GM12878 (cell line): ENCODE results near the gene CD84. TPM values are rescaled to one million over a fixed set of nuclear protein-coding genes. Genes with fewer than 3 reads are reported as not detected.

Experiments used
- ASH2L ChIP-seq: fragments of 300-600, 200-600 bp; sonication (generic); IDR thresholded peaks from 2 replicates; pipeline ENCODE4 v1.6.1; 2017; ENCODE audit warnings: low read depth, mild to moderate bottlenecking, borderline replicate concordance
- ATF7 ChIP-seq: fragments of 450-650 bp; IDR thresholded peaks from 2 replicates; pipeline ENCODE4 v1.6.1; 2016; ENCODE audit warnings: low read depth, mild to moderate bottlenecking
- BHLHE40 ChIP-seq, 2 experiments: fragments of 450-650 bp in 1 of 2; IDR thresholded peaks; 2 replicates each; pipeline ENCODE4 v1.6.1; 2011 to 2017; ENCODE audit warnings: low read depth in 2 of 2, borderline replicate concordance in 1 of 2, improper control_type of control experiment in 1 of 2, low read length in 1 of 2, mild to moderate bottlenecking in 1 of 2
- CHD1 ChIP-seq: IDR thresholded peaks from 2 replicates; pipeline ENCODE4 v1.6.1; 2012; ENCODE audit warnings: low read depth, low read length, improper control_type of control experiment
- EZH2 ChIP-seq: IDR thresholded peaks from 2 replicates; pipeline ENCODE4 v1.6.1; 2012; ENCODE audit warnings: low read depth, mild to moderate bottlenecking, control low read depth, inconsistent platforms, low read length, borderline replicate concordance; ENCODE audit not compliant: control insufficient read depth
- LARP7 ChIP-seq: fragments of 450-650 bp; IDR thresholded peaks from 2 replicates; pipeline ENCODE4 v1.6.1; 2017; ENCODE audit warnings: mild to moderate bottlenecking
- MEF2A ChIP-seq: IDR thresholded peaks from 2 replicates; pipeline ENCODE4 v1.6.1; 2011; ENCODE audit warnings: low read depth, mild to moderate bottlenecking, low read length, moderate library complexity; ENCODE audit not compliant: insufficient read depth
- MEF2B ChIP-seq: fragments of 450-650 bp; IDR thresholded peaks from 2 replicates; pipeline ENCODE4 v1.6.1; 2018; ENCODE audit warnings: mild to moderate bottlenecking, moderate library complexity; ENCODE audit not compliant: partially characterized antibody, poor library complexity, severe bottlenecking
- RCOR1 ChIP-seq: conservative IDR thresholded peaks from 2 replicates; pipeline ENCODE4 v1.6.1; 2012; ENCODE audit warnings: low read depth, low read length, improper control_type of control experiment
- SP1 ChIP-seq: IDR thresholded peaks from one replicate; pipeline ENCODE4 v1.6.1; 2011; ENCODE audit warnings: low read depth, low read length
- STAT3 ChIP-seq: IDR thresholded peaks from 2 replicates; pipeline ENCODE4 v1.6.1; 2011; ENCODE audit warnings: low read depth, low read length, improper control_type of control experiment
- SUPT20H ChIP-seq: IDR thresholded peaks from 2 replicates; pipeline ENCODE4 v1.6.1; 2011; ENCODE audit warnings: low read depth, mild to moderate bottlenecking, low read length, moderate library complexity, borderline replicate concordance; ENCODE audit not compliant: control insufficient read depth
- polyA plus RNA-seq, 11 experiments: library from polyadenylated mRNA; depleted of rRNA in 4 of 11; unstranded in 6 of 11; stranded (reverse) in 5 of 11; fragments of >200 nt; fragmentation: Nextera tagmentation in 4 of 11; fragmentation: Illumina TruSeq in 1 of 11; extraction: Ambion mirVana in 4 of 11; extraction: Trizol in 1 of 11; gene quantifications; 1 replicate in 1 of 11; 2 replicates in 10 of 11; pipeline versions ENCODE4 v1.2.1 to v1.2.3, GENCODE V29; 2011 to 2016; ENCODE audit warnings: inconsistent platforms in 2 of 11, missing spikeins in 2 of 11, low read depth in 1 of 11
- total RNA-seq, 4 experiments: library from RNA; depleted of rRNA in 3 of 4; stranded (reverse); fragments of >200 nt in 3 of 4; fragmentation: Illumina TruSeq in 1 of 4; extraction: Trizol in 1 of 4; gene quantifications; 2 replicates each; pipeline versions ENCODE4 v1.2.1 to v1.2.3, GENCODE V29; 2013 to 2021
- TF ChIP-seq, protein P1 (sequence below): IDR thresholded peaks from 2 replicates; pipeline ENCODE4 v1.6.1; 2011; ENCODE audit warnings: low read depth, low read length, improper control_type of control experiment, borderline replicate concordance
- TF ChIP-seq, protein P2 (sequence below): fragments of 450-650 bp; IDR thresholded peaks from 2 replicates; pipeline ENCODE4 v1.6.1; 2014; ENCODE audit warnings: mild to moderate bottlenecking
- TF ChIP-seq, protein P3 (sequence below): fragments of 450-650 bp; IDR thresholded peaks from 2 replicates; pipeline ENCODE4 v1.6.1; 2016; ENCODE audit warnings: mild to moderate bottlenecking, moderate library complexity, borderline replicate concordance
- TF ChIP-seq, protein P4 (sequence below): IDR thresholded peaks from 2 replicates; pipeline ENCODE4 v1.6.1; 2012; ENCODE audit warnings: improper control_type of control experiment, low read depth, low read length; ENCODE audit not compliant: insufficient replicate concordance

CD84 gene
- total and polyA plus RNA-seq, 10 of the 15 experiments (the other 5 are each of a cell fraction or from before 2014, with no cell fraction given), result 3.4 to 20.3 (median 11.7) TPM

DNA sequence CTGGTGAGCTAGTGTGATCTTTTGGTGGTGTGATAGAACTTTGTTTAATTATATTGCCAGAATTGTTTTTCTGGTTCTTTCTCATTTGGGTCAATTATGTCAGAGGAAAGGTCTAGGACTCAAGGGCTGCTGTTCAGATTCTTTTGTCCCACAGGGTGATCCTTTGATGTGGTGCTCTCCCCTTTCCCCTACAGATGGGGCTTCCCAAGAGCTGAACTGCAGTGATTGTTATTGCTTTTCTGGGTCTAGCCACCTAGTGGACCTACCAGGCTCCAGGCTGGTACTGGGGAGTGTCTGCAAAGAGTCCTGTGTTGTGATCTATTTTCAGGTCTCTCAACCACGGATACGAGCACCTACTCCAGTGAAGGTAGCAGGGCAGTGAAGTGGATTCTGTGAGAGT is 25.9 kb upstream of the CD84 start (continued):
- TF ChIP-seq, protein P1, sequence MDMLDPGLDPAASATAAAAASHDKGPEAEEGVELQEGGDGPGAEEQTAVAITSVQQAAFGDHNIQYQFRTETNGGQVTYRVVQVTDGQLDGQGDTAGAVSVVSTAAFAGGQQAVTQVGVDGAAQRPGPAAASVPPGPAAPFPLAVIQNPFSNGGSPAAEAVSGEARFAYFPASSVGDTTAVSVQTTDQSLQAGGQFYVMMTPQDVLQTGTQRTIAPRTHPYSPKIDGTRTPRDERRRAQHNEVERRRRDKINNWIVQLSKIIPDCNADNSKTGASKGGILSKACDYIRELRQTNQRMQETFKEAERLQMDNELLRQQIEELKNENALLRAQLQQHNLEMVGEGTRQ, result no peak
- TF ChIP-seq LARP7 (no peak), BHLHE40 (IDR thresholded peaks at IDR 0.05; ENCODE audit: borderline replicate concordance in 1 of 2, low read depth in 2 of 2, low read length in 1 of 2) (no peak), ATF7 (no peak), MEF2B (peak; percentile 18), MEF2A (0 out of 2 replicates have a peak, but pooled peaks have one; percentile 24), ASH2L (no peak), RCOR1 (no peak), CHD1 (no peak), STAT3 (no peak), SUPT20H (no peak), EZH2 (no peak), SP1 (no peak)
- TF ChIP-seq, protein P2, sequence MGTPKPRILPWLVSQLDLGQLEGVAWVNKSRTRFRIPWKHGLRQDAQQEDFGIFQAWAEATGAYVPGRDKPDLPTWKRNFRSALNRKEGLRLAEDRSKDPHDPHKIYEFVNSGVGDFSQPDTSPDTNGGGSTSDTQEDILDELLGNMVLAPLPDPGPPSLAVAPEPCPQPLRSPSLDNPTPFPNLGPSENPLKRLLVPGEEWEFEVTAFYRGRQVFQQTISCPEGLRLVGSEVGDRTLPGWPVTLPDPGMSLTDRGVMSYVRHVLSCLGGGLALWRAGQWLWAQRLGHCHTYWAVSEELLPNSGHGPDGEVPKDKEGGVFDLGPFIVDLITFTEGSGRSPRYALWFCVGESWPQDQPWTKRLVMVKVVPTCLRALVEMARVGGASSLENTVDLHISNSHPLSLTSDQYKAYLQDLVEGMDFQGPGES, result no peak
- TF ChIP-seq, protein P3, sequence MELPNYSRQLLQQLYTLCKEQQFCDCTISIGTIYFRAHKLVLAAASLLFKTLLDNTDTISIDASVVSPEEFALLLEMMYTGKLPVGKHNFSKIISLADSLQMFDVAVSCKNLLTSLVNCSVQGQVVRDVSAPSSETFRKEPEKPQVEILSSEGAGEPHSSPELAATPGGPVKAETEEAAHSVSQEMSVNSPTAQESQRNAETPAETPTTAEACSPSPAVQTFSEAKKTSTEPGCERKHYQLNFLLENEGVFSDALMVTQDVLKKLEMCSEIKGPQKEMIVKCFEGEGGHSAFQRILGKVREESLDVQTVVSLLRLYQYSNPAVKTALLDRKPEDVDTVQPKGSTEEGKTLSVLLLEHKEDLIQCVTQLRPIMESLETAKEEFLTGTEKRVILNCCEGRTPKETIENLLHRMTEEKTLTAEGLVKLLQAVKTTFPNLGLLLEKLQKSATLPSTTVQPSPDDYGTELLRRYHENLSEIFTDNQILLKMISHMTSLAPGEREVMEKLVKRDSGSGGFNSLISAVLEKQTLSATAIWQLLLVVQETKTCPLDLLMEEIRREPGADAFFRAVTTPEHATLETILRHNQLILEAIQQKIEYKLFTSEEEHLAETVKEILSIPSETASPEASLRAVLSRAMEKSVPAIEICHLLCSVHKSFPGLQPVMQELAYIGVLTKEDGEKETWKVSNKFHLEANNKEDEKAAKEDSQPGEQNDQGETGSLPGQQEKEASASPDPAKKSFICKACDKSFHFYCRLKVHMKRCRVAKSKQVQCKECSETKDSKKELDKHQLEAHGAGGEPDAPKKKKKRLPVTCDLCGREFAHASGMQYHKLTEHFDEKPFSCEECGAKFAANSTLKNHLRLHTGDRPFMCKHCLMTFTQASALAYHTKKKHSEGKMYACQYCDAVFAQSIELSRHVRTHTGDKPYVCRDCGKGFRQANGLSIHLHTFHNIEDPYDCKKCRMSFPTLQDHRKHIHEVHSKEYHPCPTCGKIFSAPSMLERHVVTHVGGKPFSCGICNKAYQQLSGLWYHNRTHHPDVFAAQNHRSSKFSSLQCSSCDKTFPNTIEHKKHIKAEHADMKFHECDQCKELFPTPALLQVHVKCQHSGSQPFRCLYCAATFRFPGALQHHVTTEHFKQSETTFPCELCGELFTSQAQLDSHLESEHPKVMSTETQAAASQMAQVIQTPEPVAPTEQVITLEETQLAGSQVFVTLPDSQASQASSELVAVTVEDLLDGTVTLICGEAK, result no peak
- TF ChIP-seq, protein P4, sequence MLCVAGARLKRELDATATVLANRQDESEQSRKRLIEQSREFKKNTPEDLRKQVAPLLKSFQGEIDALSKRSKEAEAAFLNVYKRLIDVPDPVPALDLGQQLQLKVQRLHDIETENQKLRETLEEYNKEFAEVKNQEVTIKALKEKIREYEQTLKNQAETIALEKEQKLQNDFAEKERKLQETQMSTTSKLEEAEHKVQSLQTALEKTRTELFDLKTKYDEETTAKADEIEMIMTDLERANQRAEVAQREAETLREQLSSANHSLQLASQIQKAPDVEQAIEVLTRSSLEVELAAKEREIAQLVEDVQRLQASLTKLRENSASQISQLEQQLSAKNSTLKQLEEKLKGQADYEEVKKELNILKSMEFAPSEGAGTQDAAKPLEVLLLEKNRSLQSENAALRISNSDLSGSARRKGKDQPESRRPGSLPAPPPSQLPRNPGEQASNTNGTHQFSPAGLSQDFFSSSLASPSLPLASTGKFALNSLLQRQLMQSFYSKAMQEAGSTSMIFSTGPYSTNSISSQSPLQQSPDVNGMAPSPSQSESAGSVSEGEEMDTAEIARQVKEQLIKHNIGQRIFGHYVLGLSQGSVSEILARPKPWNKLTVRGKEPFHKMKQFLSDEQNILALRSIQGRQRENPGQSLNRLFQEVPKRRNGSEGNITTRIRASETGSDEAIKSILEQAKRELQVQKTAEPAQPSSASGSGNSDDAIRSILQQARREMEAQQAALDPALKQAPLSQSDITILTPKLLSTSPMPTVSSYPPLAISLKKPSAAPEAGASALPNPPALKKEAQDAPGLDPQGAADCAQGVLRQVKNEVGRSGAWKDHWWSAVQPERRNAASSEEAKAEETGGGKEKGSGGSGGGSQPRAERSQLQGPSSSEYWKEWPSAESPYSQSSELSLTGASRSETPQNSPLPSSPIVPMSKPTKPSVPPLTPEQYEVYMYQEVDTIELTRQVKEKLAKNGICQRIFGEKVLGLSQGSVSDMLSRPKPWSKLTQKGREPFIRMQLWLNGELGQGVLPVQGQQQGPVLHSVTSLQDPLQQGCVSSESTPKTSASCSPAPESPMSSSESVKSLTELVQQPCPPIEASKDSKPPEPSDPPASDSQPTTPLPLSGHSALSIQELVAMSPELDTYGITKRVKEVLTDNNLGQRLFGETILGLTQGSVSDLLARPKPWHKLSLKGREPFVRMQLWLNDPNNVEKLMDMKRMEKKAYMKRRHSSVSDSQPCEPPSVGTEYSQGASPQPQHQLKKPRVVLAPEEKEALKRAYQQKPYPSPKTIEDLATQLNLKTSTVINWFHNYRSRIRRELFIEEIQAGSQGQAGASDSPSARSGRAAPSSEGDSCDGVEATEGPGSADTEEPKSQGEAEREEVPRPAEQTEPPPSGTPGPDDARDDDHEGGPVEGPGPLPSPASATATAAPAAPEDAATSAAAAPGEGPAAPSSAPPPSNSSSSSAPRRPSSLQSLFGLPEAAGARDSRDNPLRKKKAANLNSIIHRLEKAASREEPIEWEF, result no peak
- TF ChIP-seq, all 136 proteins: peak for 14
